Measurements from ENCODE around the gene FOXS1.

DNA sequence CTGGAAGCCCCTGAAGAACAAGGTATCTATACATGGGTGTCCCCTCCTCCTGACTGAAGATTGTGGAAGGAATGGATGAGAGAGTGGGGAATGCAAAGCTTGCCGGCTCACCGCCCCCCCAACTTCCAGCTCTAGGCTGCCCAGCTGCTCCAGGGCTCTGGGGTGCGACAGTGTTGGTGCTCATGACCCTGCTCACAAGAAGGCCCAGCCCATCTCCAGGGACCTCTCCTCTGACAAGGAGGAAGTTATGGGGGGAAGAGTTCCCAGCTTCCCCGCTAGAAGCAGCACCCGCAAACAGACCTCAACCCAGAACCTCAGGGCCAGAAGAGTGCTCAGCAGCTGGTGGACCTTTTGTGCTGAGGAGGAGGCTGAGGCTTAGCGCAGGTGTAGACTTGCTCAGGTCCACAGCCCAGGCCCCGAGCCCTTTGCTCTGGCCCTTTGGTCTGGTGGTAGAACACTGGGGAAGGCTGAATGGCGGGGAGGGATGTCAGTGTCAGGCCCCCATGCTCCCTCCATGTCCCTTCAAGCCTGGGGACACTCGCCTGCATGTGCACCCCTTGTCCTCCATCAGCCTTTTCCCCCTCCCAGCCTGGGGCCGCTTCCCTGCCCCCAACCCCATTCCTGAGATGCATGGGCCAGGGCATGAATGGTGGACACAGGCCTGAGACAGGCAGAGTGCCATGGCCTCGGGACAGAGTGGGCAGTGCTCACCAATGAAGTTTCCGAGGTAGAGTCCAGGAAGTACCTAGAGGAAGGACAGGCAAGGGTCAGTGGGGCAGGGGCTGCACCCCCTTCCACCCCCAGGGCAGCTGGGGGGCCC is 23.7 kb upstream of the FOXS1 start:
- TF ChIP-seq, protein P1, sequence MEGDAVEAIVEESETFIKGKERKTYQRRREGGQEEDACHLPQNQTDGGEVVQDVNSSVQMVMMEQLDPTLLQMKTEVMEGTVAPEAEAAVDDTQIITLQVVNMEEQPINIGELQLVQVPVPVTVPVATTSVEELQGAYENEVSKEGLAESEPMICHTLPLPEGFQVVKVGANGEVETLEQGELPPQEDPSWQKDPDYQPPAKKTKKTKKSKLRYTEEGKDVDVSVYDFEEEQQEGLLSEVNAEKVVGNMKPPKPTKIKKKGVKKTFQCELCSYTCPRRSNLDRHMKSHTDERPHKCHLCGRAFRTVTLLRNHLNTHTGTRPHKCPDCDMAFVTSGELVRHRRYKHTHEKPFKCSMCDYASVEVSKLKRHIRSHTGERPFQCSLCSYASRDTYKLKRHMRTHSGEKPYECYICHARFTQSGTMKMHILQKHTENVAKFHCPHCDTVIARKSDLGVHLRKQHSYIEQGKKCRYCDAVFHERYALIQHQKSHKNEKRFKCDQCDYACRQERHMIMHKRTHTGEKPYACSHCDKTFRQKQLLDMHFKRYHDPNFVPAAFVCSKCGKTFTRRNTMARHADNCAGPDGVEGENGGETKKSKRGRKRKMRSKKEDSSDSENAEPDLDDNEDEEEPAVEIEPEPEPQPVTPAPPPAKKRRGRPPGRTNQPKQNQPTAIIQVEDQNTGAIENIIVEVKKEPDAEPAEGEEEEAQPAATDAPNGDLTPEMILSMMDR (IDR thresholded peaks at IDR 0.05): no peak
- no peak for TF ChIP-seq EZH2 (IDR thresholded peaks at IDR 0.05)

Data from neural progenitor cell (in vitro differentiated cells).